Posterior cingulate gyrus (tissue), 11 donors: ENCODE measurements around the gene RGCC.
A peak's percentile ranks its signal among the peaks of the same experiment; 100 is the strongest.
"Not testable (repeated sequence)": the region's sequence is repeated elsewhere in the genome, so short reads cannot be mapped to it uniquely, and the experiment has no call there.

Experiments
- DNase-seq, 10 donors: peaks; one replicate each; pipeline versions ENCODE4 v3.0.0 to v3.0.0-alpha.2; 2020 to 2021; ENCODE audit warnings: mixed read lengths in 3 of 10
- intact Hi-C: fragments of 100-400 bp; cut with DNase I; formaldehyde crosslinking; loops from one replicate; pipeline ENCODE4 v1.15.1; 2023

RGCC gene, protein sequence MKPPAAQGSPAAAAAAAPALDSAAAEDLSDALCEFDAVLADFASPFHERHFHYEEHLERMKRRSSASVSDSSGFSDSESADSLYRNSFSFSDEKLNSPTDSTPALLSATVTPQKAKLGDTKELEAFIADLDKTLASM

DNA sequence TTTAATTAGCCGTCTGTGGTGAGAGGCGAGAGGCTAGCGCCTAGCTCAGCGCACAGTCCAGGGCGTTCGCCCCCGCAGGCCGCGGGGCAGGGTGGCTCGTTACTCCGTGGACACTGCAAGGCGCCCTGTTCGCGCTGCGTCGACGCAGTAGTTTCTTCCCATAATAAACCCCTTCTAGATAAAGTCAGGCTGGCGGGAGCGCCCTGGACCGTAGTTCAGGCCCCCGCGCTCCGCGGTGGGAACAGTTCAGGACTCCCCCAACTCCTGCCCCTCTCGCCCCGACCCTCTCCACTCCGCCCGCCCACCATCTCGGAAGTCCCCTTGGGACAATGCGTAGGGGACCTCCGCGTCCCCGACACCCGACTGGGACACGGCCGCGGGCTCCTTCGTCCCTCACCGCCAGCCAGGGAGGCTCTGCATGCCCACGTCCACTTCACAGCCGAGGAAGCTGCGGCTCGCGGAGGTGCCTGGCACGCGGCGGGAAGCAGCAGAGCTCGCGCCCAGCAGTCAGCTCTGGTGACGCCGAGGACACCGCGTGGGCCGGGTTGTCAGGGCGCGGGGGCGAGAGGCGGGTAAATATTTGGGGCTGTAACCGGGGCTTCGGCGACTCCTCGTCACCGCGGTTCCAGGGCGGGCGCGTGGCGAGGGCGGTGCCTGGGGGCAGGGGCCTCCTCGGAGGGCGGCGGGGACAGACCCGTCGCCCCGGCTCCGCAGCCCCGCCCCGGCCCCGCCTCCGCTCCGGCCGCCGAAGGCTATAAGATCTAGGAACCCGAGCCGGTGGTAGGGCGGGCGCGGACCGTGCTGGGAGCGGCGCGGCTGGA is at the start of gene RGCC:
Gene RGCC, plus strand, starts transcription at position 783 of the 821 bp plus-strand sequence. CDS start 158 bp downstream, outside the sequence.
- intact Hi-C loops = loop anchor here (2.0 to 10.0 kb wide), 3 partner anchors 90 to 588 kb away; partner anchors contain the start of gene DGKH
- peak; percentile 74 to 97 (median 80) for DNase-seq

DNA sequence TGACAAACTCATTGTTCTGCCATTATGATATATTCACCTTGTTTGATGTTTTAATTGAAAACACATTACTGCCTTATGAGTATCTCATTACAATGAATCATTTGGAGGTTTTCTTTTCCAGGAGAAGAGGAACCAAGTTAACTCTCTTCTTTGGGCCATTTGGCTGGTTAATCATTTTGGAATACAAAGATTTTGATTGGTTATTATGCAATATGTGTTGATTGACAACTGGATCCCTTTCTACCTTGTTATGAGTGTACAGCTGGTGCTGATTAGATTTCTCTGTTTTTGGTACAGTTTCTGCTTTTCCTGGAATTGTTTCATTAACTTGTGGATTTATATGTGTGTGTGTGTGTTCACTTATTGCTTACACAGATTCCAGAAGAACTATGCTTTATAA is 49.2 kb upstream of the RGCC start:
- intact Hi-C loops = no loop called here
- no peak for DNase-seq

DNA sequence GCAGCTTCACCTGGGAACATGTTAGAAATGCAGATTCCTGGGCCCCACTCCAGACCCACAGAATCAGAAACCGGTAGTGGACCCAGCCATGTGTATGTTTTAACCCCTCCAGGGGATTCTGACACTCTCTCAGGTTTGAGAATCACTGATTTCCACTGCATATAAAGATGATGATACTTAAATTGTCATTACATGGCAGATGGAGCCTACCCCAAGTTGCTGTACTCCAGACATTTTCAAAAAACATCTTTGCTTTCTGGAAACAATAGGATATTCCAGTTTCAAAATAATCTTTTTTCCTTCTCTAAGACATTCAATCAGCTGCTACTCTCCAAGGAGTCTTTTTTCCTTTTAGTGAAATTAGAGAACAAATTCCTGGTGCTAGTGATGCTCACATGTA is 48.6 kb upstream of the RGCC start:
- DNase-seq = no peak
- intact Hi-C loops = no loop called here

DNA sequence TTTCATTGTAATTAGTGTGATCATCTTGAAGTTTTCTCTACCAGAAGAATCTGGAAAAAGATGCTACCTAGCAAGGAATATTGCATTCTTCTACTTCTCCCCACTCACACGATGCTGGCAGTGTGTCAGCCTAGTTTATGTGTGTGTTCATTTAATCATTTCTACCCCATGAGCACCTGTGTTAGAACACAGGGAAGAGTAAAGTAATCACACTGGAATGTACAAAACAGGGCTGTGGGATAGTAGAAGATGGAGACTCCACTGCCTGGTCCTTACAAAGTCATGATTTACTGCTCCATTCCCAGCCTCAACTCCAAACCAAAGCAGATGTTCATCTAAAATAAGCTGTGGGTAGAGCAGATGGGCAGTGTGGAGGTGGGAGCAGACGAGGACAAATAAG is 47.7 kb upstream of the RGCC start:
- intact Hi-C loops = loop anchor here (10.0 kb wide), 1 partner anchor 695 kb away; no protein-coding TSS in a partner anchor
- no peak for DNase-seq

DNA sequence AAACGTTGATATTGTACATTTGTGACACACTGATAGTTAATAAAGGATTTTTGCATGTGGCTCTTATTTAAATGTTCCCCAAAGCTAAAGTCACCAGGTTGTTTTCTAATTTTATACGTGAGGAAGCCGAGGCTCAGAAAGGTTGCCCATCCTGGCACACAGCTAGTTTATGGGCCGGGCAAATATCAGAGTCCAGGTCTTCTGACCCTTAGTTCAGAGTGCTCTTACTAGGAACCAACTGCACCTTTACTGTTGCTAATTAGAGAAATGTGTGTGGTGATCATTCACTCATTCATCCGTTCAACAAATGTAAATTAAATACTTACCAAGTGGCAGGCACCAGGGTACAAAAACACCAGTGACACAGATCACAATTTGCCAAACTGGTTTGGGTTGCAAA is 46.3 kb upstream of the RGCC start:
- no peak for DNase-seq
- intact Hi-C loops = loop anchor here (1.0 to 10.0 kb wide), 2 partner anchors 241 to 694 kb away; no protein-coding TSS in a partner anchor

DNA sequence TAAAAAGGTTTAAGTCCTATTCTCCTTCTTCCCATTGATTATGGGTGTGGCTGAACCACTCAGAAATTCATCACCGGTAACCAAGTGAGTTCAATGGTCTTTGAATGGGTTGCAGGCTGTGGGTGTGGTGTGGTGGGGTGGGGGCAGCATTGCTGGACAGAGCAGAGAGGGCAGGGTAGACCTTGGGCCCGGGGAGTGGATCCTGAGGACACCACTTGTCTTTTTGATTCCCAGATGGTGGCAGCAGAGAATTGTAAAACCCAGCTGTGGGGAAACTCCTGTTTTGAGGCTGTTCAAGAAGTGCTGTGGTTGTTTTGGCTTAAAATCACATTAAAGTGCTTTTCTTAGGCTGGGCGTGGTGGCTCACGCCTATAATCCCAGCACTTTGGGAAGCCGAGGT is 45.8 kb upstream of the RGCC start:
- intact Hi-C loops = loop anchor here (1.0 to 10.0 kb wide), 2 partner anchors 241 to 693 kb away; no protein-coding TSS in a partner anchor
- peak in 4 of 10 donors; percentile 23 to 83 (median 37) for DNase-seq

DNA sequence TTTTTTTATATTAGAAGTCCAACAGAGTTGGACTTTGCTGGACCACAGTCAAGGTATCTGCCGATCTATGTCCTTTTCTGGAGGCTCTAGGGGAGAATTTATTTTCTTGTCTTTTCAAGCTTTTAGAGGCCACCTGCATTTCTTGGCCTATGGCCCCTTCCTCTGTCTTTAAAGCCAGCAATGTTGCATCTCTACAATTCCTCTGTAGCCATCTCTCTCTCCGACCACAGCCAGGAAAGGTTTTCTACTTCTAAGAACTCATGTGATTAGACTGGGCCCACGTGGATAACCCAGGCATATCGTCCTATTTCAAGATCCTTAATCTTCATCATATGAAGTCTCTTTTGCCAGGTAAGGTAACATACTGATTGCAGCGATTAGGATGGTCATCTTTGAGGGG is 43.5 kb upstream of the RGCC start:
- intact Hi-C loops = loop anchor here (10.0 kb wide), 1 partner anchor 691 kb away; no protein-coding TSS in a partner anchor
- no peak for DNase-seq

DNA sequence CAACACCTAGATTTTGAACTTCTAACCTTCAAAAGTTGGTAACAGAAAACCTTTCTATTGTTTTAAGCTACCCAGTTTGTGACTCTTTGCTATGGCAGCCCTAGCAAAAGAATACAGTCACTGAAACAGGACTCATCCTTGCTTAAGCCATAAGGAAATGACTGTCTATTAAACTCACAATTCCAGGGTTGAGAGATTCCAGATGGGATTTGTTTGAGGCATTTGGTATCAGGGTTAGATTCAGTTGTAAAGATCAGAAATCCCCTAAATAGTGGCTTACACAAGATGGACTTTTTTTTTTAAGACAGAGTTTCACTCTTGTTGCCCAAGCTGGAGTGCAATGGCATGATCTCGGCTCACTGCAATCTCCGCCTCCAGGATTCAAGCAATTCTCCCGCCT is 41.1 kb upstream of the RGCC start:
- no peak for DNase-seq
- intact Hi-C loops = loop anchor here (10.0 kb wide), 1 partner anchor 689 kb away; no protein-coding TSS in a partner anchor

DNA sequence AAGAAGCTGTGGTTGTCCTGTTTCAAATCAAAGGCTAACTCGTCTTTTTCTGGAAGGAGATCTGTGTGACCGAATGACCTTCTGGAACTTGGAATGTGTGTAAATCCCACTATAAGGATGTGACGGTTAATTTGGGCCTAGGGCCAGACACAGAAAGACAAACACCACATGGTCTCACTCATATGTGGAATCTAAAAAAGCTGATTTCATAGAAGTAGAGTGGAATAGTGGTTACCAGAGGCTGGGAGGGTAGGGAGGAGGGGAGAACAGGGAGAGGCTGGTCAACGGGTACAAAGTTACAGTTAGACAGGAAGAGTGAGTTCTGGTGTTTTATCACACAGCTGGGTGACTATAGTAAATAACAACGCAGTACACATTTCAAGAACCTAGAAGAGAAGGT is 39.3 kb upstream of the RGCC start:
- intact Hi-C loops = loop anchor here (10.0 kb wide), 1 partner anchor 687 kb away; no protein-coding TSS in a partner anchor
- DNase-seq = no peak

DNA sequence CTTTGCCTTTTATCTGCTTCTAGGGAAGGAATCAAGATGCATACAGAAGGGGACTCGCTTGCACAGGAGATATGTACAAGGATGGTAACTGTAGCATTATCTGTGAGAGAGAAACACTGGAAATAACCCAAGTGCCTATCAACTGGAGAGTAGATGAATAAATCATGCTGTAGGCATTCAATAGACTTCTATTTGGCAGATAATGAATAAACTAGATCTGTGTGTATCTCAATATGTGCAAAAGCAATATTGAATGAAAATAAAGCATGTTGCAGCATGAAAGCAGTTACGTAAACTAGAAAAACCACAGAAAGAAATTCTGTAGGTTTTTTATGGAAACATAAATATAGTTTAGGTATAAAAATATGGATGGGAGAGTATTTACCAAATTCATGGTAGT is 38.6 kb upstream of the RGCC start:
- DNase-seq = no peak
- intact Hi-C loops = loop anchor here (10.0 kb wide), 1 partner anchor 686 kb away; no protein-coding TSS in a partner anchor

DNA sequence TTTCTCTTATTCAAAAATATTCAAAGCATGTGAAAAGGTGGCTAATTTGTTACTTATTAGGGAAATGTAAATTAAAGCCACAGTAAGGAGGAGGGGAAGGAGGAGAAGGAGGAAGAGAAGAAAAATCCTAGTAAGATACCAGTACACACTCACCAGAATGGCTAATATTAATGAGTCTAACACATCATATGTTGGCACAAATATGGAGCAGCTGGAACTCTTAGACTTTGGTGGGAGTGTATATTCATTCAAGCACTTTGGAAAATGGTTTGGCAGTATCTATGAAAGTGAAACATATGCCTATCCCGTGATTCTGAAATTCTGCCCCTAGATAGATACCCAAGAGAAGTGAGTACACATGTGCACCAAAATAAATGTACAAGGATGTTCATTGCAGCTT is 38.1 kb upstream of the RGCC start:
- DNase-seq = no peak
- intact Hi-C loops = loop anchor here (10.0 kb wide), 1 partner anchor 686 kb away; no protein-coding TSS in a partner anchor

DNA sequence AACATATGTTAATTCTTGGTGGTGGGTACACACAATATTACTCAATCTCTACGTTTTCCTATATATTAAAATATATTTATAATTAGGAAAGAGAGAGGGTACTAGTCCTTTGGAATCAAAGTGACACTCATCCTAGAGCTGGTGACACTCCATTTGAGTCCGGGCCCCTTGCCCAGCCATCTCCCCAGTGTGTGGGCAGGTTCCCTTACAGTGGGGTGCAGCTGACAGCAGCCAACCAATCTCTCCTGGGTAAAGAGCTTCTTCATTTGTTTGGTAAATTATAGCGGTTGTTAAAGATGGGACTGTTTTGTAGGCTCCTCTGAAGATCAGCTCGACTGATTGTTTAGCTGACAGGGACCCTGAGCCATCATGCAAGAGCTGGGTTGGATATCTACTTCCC is 37.2 kb upstream of the RGCC start:
- intact Hi-C loops = no loop called here
- peak in 2 of 10 donors; percentile 12 to 53 for DNase-seq

DNA sequence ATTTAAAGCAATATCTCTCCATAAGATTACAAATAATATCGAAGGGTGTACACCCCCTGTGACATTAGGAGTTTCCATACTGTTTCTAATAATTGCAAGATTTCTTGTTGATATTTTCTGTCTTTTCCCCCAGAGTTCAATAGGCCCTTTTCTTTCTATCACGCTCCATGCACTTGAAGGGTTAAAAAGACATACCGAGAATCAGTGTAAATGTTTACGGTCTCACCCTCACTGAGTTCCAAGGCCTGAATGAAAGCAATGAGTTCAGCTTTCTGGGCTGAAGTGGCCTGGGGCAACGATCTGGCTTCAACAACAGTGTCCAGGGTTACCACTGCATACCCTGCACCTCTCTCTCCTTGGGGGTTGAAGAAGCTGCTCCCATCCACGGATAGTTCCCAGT is 36.0 kb upstream of the RGCC start:
- intact Hi-C loops, DNase-seq: not testable (repeated sequence)

DNA sequence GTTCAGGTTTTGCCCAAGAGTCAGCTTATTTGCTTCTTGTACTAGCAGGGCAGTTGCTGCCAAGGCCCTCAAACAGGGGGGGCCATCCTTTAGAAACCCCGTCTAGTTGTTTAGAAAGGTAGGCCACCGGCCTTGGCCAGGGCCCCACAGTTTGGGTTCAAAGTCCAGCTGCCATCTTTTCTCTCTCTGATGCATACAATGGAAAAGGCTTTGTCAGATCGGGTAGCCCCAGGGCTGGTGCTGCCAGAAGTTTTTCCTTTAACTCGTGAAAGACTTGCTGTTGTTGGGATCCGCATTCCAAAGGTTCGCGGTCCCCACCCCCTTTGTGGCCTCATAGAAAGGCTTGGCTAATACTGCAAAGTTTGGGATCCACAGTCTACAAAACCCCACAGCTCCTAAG is 35.4 kb upstream of the RGCC start:
- intact Hi-C loops = not testable (repeated sequence)
- peak in 1 of 10 donors; percentile 43 for DNase-seq

DNA sequence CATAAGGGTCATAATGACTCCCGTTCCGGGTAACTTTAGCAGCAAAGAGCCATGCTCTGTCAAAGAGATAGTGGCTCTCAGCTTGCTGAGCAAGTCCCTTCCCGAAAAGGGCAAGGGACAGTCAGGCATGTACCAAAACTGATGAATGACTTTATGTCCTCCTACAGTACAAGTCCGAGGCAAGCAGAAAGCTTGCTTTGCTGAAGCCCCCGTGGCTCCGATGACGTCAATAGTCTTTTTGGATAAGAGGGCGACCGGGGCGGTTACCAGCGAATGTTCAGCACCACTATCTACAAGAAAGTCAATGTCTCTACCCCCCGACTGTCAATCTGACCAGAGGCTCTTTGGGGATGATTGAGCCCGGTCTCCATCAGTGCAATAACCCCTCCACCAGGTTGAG is 34.1 kb upstream of the RGCC start:
- intact Hi-C loops = not testable (repeated sequence)
- DNase-seq = peak in 1 of 10 donors; percentile 35

DNA sequence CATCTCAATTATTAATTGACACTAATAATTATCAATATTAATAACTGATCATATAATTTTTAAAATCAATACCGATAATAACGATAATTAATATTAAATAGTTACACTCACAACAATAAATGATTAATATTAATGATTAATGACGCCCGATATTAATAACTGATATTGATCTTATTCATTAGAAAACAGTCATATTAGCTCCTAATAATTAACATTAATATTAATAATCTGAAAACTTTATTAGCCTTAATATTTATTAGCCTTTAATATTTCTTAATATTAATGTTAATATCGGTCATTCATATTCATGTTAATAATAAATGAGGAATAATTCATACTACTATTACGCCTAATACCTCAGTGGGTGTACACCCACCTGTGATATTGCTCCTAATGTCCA is 32.7 kb upstream of the RGCC start:
- intact Hi-C loops = loop anchor here (5.0 kb wide), 1 partner anchor 228 kb away; no protein-coding TSS in a partner anchor
- not testable (repeated sequence) for DNase-seq

DNA sequence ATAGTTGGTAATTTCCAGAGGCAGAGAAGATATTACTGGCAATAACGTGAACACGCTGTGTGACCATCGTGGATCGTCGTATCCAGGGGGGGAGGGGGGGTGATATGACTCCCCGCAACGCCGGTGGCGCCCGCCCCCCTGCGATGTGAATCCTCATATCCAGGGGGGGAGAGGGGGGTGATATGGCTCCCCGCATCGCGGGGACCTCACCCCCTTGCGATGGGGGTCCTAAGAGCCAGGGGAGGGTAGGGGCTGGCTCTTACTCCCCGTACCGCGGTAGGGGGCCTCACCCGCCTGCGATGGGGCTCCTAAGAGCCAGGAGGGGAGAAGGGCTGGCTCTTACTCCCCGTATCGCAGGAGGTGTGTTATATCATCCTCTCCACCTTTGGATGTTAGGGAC is 31.3 kb upstream of the RGCC start:
- DNase-seq = peak in 1 of 10 donors; percentile 26
- intact Hi-C loops = loop anchor here (5.0 kb wide), 1 partner anchor 226 kb away; no protein-coding TSS in a partner anchor

DNA sequence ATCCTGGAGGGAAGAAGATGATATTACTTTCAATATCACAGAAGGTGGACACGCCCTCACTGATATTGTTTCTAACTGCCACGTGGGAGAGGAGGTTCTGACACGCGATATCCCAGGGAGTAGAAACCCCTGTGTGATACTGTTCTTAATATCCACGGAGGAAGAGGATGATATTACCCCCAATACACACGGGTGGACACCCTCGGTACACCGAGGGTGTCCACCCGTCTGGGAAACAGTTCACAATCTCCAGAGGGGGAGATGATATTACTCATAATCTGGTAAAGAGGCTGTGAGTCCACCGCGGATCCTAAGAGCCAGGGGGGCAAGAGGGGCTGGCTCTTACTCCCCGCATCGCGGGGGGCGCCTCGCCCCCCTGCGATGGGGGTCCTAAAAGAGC is 29.7 kb upstream of the RGCC start:
- no peak for DNase-seq
- intact Hi-C loops = loop anchor here (5.0 kb wide), 1 partner anchor 225 kb away; no protein-coding TSS in a partner anchor

DNA sequence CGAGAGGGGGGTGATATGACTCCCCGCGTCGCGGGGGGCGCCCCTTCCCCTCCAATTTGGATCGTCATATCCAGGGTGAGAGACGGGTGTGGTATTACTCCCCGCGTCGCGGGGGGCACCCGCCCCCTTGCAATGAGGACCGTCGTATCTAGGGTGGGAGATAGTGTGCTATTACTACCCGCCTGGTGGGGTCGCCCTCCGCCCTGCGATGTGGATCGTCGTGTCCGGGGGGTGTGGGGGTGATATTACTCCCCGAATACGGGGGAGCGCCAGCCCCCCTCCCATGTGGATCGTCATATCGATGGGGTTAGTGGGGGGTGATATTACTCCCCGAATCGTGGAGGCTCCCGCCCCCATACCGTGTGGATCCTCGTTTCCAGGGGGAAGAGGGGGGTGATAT is 29.2 kb upstream of the RGCC start:
- peak in 8 of 10 donors; percentile 21 to 93 (median 61) for DNase-seq
- intact Hi-C loops = loop anchor here (5.0 kb wide), 1 partner anchor 224 kb away; no protein-coding TSS in a partner anchor

DNA sequence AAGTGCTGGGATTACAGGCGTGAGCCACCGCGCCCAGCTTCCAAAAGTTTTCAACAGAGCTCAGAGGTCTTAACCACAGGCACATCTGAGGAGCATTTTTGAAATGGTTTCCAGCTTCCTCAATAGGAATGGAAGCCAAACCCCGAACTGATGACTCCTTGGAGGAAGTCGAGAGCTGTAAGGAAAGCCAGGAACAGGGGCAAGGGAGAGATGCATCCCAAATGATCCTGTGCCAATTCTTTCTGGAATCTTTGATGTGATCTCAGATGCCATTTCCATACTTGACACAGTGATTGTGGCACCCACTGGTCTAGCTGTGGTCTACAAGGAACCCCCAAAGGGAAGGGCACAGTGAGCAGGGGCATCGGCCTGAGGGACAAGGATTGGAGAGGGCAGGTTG is 23.3 kb upstream of the RGCC start:
- DNase-seq, intact Hi-C loops: not testable (repeated sequence)
